ENCODE measurements around the gene LARGE1. TPM values are rescaled to one million over a fixed set of nuclear protein-coding genes. Genes with fewer than 3 reads are reported as not detected.

The LARGE1 gene
- total RNA-seq, 4 donors from 2014 or later: 11.8 to 33.2 (median 22.6) TPM

DNA sequence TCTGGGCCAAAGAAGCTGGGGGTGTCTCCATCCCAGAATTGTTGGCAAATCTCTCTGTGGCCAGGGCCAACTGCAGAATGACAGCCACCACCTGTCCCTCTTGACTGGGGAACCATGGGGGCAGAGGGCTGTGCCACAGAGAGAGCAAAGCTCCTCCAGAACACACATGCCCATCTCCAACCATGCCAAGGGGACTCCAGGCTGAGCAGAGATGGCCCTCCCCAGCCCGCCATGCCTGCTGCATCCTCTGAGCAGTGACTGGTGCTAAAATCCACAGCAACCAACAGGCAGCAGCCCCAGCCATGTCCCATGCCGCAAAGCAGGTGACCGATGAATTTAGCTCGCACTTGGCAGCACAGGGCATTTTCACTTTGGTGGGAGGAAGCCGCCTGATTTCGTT is 45.0 kb downstream of the LARGE1 start:
- 79 to 88% methylated on average over 6 of the region's 6 CpGs for WGBS, 2 donors
- no peak for DNase-seq (ENCODE audit: low spot score in 2 of 2)

DNA sequence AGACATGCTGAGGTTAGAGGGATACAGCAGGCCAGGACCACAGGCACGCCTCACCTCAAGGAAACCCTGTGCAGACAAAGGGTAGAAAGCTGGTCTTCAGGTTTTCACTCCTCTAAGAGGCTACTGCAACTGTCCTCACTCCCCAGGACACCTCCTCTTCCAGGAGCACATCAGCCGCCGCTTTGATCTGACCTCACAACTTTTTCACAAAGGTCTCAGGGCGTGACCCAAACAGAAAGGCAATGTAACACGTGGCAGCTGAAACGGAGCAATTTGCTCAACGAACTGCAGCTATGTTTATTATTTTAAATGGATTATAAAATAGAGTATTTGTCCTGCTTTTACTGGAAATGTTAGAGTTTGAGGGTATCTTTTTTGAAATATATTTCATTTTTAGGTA is 46.1 kb downstream of the LARGE1 start:
- 86 to 90% methylated on average over 7 of the region's 7 CpGs for WGBS, 2 donors

More for the DNA sequence above, 45.0 kb downstream of the LARGE1 start:
- TF ChIP-seq POLR2A (IDR thresholded peaks at IDR 0.05): no peak
- H3K4me3 ChIP-seq (ENCODE audit: low read depth, poor library complexity, severe bottlenecking): no peak overlapping the region
- intact Hi-C loops (cut with DNase I; ENCODE audit: low total_unique reads): no loop called here

DNA sequence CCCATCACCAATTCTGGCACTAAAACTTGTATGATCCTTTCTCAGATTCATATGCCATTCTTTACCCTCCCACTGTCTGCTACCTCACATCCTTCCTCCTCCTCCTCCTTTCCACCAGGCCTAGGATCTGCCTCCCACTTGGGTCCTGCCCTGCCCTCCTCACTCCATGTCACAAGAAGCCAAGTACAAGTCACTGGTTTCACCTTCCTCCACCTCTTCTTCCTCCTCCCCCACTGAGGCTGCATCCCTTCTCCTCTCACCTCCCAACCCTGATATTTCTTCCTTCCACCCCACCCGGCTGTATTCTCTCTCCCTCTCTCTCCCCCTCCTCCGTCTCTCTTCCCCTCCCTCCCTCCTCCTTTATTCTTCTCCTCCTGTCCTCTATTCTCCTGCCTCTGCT is 46.6 kb downstream of the LARGE1 start:
- no peak for DNase-seq (ENCODE audit: low spot score in 2 of 2)
- WGBS, 2 donors: 75% methylated on average over 2 of the region's 2 CpGs
- H3K4me3 ChIP-seq (ENCODE audit: low read depth, poor library complexity, severe bottlenecking): no peak overlapping the region
- TF ChIP-seq, protein P1, sequence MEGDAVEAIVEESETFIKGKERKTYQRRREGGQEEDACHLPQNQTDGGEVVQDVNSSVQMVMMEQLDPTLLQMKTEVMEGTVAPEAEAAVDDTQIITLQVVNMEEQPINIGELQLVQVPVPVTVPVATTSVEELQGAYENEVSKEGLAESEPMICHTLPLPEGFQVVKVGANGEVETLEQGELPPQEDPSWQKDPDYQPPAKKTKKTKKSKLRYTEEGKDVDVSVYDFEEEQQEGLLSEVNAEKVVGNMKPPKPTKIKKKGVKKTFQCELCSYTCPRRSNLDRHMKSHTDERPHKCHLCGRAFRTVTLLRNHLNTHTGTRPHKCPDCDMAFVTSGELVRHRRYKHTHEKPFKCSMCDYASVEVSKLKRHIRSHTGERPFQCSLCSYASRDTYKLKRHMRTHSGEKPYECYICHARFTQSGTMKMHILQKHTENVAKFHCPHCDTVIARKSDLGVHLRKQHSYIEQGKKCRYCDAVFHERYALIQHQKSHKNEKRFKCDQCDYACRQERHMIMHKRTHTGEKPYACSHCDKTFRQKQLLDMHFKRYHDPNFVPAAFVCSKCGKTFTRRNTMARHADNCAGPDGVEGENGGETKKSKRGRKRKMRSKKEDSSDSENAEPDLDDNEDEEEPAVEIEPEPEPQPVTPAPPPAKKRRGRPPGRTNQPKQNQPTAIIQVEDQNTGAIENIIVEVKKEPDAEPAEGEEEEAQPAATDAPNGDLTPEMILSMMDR (IDR thresholded peaks at IDR 0.05): no peak
- no peak for TF ChIP-seq POLR2A (IDR thresholded peaks at IDR 0.05)
- intact Hi-C loops (cut with DNase I; ENCODE audit: low total_unique reads): no loop called here

More for the DNA sequence above, 46.1 kb downstream of the LARGE1 start:
- intact Hi-C loops (cut with DNase I; ENCODE audit: low total_unique reads): no loop called here
- TF ChIP-seq, protein P1 (IDR thresholded peaks at IDR 0.05): no peak
- no peak for TF ChIP-seq POLR2A (IDR thresholded peaks at IDR 0.05)
- DNase-seq (ENCODE audit: low spot score in 2 of 2): no peak
- no peak overlapping the region for H3K4me3 ChIP-seq (ENCODE audit: low read depth, poor library complexity, severe bottlenecking)

DNA sequence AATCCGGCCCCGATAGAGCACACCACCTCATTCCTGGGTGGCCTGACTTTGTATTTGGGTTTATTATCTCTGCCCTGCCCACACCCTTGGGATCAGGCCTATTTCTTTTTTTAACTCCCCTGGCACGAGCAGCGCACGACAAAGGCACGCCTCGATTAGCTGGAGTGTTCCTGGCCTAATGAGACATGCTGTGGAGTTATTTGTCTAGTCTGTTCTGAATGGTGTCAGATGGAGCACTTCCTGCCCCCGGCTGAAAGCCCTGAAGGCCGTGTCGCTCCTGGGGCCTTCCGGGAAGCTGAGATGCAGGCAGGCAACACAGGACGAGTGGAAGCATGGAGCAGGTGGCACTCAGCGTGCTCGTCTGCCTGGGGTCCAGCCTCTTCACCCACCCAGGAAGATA is 47.1 kb downstream of the LARGE1 start:
- no peak for DNase-seq (ENCODE audit: low spot score in 2 of 2)
- intact Hi-C loops (cut with DNase I; ENCODE audit: low total_unique reads): no loop called here
- no peak overlapping the region for H3K4me3 ChIP-seq (ENCODE audit: low read depth, poor library complexity, severe bottlenecking)
- WGBS, 2 donors: 22 to 27% methylated on average over 13 to 14 of the region's 14 CpGs
- TF ChIP-seq POLR2A (IDR thresholded peaks at IDR 0.05): no peak
- TF ChIP-seq, protein P1 (IDR thresholded peaks at IDR 0.05): no peak

DNA sequence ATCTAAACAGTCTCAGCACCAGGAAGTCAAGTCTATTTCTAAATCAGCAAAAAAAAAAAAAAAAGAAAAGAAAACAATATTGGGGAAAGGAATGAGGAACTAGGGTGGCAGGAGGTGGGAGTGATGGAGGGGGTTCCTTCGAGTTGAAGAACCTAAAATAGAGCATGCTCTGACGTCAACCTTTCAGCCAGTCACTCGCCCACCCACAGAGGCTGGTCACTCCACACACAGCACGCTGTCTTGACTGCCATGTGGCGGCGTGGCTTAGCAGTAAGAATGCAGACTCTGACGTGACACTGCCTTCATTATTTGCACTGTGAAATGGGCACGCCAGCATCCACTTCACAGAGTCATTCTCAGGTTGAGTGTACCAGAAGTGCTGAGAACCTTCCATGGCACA is 48.3 kb downstream of the LARGE1 start:
- WGBS, 2 donors: 75 to 84% methylated on average over 8 of the region's 8 CpGs
- no peak for TF ChIP-seq POLR2A (IDR thresholded peaks at IDR 0.05)
- TF ChIP-seq, protein P1 (IDR thresholded peaks at IDR 0.05): no peak
- no peak for DNase-seq (ENCODE audit: low spot score in 2 of 2)
- H3K4me3 ChIP-seq (ENCODE audit: low read depth, poor library complexity, severe bottlenecking): no peak overlapping the region
- intact Hi-C loops (cut with DNase I; ENCODE audit: low total_unique reads): no loop called here

DNA sequence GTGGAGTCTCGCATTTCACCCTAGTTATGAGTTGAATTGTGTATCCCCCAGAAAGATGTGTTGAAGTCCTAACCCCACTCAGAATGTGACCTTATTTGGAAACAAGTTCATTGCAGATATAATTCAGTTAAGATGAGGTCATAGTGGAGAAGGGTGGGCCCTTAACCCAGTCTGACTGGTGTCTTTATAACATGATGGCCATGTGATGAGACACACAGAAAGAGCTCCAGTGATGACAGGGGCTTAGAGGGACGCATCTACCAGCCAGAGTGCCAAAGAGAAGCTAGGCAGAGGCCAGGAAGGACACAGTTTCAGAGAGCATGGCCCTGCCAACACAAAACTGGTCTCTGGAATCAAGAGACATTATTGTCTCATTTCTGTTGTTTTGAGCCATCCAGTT is 50.3 kb downstream of the LARGE1 start:
- intact Hi-C loops (cut with DNase I; ENCODE audit: low total_unique reads): no loop called here
- WGBS, 2 donors: 70 to 88% methylated on average over 2 of the region's 2 CpGs
- DNase-seq (ENCODE audit: low spot score in 2 of 2): no peak
- no peak overlapping the region for H3K4me3 ChIP-seq (ENCODE audit: low read depth, poor library complexity, severe bottlenecking)
- TF ChIP-seq, protein P1 (IDR thresholded peaks at IDR 0.05): no peak
- TF ChIP-seq POLR2A (IDR thresholded peaks at IDR 0.05): no peak
